PC-3 (cell line): ENCODE results near the gene TST.

Source experiments
- CTCF ChIP-seq: fragments of 300-600 bp; sonication (generic); conservative IDR thresholded peaks from 2 replicates; pipeline ENCODE4 v1.5.1; 2017; ENCODE audit warnings: antibody characterized with exemption, low read depth, mild to moderate bottlenecking, low read length
- EZH2phosphoT487 ChIP-seq: fragments of 300-600 bp; sonication (generic); IDR thresholded peaks from 2 replicates; pipeline ENCODE4 v1.6.1; 2018; ENCODE audit warnings: mild to moderate bottlenecking, antibody characterized with exemption, low read length, borderline replicate concordance

GRCh38 chr22:37012262-37012904, 6.9 kb downstream of the TST start:
- TF ChIP-seq CTCF (no peak), EZH2phosphoT487 (no peak)
